ENCODE results near the gene DHX9.

The DHX9 gene

DNA sequence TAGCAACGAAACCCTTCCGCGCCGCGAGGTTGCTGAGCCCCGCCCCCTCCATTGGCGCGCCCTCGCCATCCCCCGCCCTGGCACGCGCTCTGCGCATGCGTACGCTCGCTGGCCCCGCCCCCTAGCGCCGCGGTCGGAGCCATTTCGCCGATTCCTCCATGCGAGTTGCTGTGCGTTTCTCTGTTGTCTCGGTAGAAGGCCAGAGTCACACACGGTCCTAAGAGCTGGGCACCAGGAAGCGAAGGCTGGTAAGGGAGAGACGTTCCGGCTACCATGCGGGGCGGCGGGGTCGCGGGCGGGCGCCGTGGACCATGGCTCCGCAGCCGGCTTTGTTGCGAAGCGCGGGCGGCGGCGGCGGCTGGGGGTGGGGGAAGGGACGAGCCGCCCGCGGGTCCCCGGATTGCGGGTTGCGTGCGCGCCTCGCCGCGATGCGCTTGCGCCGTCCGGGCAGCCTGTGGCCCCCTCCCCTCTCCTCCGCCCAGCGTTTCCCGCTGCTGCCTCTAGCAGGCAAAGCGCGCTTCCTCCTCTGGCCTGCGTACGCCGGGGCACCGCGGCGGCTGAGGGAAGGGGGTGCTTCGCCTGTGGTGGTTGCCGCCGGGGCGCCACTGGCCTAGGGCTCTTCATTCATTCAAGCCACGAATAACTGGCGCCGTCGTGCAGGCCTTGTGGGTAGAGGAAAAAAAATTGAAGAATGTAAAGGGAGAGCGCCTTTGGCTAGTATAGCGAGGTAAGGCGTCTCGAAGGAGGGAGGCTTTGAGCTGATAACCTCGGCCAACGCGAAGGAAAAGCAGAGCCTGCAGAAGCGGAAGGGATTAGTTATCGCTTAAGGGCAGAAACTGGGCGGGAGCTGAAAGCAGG, at the start of gene DHX9:
Gene DHX9, plus strand, starts transcription at position 139 of the 858 bp plus-strand sequence. CDS start 3,220 bp downstream, outside the sequence.
- no peak for FAIRE-seq

DNA sequence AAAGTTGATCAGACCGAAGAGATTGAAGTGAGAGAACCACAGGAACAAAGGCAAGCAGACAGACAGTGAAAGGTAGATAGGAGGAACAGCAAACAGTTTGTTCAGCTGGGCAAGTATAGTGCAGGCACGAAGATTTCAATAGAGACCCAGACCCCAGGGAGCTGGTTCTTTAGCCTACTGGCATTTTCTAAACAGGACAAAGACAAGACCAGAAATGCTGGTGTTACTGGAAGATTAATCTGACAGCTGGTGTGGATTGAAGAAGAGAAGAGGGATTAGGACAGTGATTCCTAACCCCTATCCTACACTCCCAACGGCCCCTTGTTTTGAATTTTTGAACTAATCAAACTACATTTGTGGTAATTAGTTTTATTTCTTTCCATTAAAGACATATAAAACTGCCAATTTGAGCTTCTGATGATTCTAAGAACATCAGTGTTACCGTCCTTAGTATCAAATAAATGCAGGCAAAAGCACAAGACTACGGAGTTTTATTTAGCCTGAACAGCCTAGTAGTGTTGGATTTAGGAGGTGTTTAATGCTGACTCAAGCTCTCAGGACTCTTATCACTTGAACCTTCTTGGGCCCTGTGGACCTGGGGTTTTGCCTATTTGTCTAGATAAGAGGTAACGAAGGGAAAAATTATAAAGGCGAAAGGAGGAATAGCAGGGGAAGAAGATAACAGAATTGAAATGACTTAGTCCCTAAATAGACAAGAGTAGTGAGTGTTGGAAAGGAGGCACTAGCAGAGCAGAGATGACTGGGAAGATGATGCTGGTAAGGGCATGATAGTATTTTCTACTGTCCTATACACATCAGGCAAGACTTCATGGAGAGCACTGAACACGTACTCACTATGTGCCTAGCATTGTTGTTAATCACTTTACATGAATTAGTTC, 47.6 kb upstream of the DHX9 start:
- no peak for FAIRE-seq

DNA sequence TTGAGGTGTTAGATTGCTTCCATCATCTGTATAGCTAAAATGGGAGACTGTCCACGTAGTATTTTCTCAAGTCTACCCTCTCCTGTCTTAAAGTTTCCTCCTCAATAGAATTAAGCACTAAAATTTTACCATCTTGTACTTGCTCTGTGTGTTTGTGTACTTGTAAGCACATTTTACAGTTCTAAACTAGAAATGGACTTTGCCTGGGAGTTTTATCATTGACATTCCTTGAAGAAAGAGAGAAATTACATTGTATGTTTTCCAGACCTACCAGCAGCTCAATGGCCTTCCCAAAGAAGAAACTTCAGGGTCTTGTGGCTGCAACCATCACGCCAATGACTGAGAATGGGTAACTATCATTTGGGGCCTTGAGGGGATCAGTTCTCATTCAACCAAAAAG, 45.1 kb upstream of the DHX9 start:
- FAIRE-seq, result no peak

DNA sequence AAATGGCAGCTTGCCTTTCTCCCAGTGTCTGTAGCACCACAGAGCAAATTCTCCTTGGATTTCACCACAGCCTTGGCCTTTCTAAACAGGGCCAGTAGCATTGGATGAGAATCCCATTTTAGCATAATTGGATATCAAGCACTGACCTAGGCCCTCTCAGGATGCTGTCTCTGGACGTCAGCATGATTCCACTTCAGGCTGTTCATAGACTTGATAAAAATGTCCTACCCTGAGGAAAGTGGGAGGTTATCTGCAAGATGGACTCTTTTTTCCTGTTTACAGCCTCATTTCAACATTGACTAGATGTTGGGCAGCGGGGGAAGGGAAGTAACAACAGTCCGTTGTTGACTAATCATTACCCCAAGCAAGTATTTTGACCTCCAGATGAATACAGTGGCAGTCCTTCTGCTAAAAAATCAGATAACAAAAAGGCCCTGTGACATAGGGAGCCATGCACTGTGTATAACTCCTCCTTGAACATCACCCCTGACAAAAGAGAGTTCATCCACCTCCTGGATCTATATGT, 44.4 kb upstream of the DHX9 start:
- FAIRE-seq, result no peak

DNA sequence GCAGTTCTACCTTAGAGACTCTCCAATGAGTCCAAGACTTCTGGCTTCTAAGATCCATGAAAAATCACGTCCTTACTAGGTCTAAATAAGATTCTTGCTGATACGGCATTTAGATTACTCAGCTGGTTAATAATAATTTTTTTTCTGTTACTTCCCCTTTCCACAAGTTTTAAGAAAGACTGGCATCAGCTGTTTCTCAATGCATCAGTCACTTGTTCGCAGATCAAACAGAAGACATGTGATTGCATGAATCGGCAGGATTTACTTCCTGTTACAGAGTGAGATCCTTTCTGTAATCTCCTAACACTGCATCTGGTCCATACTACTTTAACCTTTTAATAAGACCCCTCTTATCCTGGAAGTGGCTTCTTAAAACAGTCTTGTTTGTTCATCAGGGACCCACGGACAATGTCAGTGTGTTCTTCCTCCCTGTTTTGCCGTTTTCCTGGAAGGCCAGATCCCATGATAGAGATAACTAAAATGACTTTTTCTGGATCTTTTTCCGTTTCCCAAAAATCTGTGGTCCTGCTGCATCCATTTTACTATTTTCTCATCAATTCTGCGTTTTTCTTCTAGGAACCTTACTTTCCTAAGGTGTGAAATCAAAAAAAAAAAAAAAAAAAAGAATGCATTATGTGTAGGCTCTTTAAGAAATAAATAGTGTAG, 43.5 kb upstream of the DHX9 start:
- FAIRE-seq, result no peak

DNA sequence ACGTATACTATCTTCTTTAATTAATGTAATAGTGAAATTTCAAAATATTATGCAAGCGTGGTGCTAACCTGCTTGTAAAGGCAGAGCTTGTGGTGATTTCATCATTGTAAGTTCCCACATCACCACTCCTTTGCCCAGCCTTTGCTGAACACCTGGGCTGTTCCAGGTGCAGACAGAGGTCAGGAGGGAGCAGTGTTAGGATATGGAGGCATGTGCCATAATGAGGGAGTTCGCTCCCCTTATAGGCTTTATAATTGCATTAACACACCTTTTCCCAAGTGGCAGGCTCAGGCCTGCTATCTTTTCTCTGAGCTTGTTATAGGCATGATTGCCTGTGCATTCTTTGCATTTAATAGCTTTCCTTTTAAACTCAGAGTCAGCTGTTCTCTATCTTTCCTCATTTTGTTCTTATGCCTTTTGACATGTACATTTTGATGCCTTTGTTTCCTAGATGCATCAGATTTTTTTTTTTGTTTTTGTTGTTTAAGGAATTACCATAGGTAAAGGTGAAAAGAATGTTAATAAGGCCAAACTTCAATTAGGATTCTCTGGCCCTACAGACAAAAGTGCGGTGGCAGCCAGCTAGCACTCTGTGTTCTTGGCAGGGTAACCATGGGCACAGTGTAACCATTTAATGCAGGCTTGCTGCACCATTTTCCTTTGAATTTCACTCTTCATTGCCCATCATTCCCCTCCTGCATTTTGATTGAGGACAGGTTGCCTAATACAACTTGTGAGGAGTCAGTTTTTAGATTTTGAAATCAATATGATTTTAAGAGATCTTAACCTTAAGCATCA, 36.9 kb upstream of the DHX9 start:
- no peak for FAIRE-seq

DNA sequence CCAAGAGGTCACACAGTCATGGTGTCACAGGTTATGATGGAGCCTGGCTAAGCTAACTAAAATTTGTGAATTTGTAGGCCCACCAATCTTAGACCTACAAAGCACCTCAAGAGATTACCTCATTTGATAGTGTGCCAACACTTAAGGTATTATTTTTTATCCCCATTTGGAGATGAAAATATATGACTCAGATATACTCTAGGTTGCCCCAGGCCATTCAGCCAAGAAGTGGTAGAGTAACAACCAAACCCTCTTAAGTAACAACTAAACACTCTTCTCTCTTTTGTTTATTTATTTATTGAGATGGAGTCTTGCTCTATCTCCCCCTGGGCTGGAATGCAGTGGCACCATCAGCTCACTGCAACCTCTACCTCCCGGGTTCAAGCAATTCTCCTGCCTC, 35.3 kb upstream of the DHX9 start:
- no peak for FAIRE-seq

DNA sequence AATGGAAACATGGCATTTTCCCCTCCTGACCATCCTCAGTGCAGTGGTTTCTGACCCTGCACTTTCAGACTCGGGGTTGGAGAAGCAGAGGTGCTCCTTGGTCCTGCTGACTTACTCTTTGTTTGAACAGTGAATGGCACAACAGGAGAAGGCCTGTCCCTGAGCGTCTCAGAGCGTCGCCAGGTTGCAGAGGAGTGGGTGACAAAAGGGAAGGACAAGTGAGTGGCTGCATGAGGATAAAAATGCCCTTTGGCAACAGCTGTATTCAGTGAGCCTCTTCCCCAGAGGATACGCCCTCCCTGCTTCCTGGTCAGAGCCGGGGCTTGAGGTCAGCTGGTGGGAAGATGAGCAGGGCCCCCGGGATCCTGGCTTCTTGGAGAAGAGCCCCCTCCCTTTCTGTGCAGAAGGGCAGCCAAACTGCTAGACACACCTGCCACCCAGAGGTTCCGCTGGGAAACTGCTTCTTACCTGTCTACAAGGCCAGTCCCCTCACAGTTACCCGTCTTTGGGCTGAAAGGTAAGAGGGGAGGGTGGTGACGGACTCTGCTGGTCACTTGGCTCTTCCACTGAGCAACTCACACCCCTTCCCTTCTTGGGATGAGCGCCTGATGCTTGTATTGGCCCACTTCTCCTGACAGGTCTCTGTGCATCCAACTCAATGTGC, 33.0 kb upstream of the DHX9 start:
- no peak for FAIRE-seq

DNA sequence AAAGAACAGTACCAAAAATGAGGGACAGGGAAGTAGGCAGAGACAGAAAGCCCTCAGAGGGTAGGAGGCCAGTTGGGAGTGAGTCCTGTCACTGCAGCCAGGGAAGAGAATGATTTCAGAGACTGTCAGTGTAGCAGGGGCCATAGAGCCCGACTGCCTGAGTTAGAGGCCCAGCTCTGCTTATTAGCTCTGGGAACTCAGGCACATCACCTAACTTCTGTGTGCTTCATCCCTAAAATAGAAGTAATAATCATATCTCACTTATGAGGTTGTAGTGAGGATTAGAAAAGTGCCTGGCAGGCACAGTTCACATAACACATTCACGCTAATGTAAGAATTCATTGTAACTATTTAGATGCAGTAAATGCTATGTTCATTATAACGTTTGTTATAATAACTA, 31.2 kb upstream of the DHX9 start:
- no peak for FAIRE-seq

DNA sequence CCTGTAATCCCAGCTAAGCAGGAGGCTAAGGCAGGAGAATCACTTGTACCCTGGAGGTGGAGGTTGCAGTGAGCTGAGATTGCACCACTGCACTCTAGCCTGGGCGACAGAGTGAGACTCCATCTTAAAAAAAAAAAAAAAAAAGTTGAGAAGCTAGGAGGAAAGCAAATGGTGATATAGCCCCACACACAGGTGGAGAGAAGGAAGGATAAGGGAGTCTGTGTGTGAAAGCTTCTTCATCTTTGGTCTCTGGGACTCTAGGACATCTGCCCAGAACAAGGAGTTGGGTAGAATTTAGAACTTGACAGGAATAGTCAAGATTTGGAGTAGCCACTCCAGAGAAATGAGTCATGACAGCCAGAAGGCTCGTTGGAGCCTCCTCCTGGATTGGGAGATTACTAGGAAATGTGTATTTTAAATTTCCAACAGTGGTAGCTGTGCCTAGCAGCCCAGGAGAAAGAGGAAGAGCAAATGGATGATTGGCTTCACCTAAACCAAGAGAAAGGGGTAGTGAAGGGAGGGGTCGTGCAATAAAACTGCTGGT, 29.7 kb upstream of the DHX9 start:
- FAIRE-seq, result no peak

DNA sequence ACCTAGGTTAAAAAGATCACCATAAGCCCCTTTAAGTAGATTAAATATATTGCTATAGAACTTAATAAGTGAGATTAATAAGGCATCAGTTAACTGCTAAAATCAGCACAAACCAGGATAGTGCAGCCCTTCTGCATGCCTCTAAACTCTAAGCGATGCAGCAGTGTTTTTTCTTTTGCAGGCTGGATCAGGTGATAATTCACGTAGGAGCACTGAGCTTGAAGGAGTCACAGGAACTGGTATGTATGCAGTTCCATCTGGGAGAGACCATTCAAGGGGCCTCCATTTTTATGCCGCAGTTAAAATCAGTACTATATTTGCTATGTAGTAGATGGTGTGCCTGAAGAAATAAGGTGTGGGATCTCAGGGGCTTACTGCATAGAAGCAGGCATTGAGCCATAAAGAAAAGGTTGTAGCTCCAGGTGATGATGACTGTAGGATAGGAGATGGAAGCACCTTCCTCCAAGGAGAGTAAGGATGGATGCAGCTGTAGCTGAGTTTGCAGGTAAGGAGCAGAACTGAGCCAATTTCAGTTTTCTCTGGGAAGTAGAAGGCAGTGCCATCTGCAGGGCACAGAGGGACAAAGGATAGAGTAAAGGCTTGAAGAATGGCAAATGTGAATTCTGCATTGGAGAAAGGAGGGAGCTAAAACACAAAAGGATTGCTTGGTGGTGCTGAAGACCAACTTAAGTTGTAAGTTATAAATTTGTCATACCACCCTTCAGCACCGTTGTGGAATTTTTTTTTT, 27.0 kb upstream of the DHX9 start:
- no peak for FAIRE-seq

DNA sequence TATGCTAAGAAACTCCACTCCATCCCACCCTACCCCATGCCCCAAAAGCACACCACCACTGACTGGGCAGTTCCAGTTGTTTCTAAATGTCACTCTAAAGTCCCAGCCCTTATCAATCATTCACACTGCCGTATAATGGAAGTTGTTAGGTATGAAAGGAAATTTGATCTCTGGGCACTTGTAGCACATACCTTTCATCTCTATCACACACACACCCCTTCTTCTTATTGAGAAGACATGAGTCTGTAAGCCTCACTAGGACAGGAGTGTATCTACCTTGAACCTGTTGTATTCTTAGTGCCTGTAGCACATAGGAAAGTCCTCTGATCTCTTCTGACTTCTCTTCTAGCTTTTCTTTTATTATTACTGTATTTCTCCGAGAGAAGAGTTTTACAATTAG, 22.3 kb upstream of the DHX9 start:
- FAIRE-seq, result no peak

DNA sequence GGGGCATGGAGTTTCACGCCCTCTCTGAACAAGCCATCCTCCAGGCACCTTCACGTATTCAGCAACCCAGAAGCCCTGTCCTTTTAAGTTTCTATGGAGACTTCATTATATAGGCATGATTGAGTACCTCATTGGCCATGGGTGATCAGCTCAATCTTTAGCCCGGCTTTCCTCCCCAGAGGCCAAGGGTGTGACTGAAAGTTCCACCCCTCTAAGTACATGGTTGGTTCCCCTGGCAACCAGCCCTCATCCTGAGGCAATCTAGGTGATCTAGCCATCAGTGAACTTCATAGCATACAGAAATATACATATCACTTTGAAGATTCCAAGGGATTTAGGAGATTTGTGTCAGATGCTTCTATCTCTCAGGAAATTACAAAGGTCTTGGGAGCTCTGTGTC, 21.3 kb upstream of the DHX9 start:
- FAIRE-seq, result no peak

DNA sequence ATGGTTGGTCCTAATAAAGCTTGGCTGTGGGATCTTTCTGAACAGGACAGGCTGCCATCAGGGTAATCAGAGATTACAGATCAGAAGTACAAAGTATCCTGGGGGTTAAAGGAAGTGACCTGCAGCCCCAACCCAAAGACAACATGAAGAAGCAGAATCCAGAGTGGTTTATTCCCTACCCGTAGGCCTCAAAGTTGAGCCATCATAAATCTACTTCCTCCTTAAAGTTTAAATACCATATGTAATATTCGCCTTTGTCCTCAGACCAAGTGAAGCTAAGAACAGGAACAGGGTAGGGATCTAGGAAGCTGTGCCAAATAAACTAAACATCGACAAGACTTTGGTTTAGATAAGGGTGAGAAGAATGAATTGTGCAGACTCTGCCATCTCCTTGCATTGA, 15.9 kb upstream of the DHX9 start:
- no peak for FAIRE-seq

DNA sequence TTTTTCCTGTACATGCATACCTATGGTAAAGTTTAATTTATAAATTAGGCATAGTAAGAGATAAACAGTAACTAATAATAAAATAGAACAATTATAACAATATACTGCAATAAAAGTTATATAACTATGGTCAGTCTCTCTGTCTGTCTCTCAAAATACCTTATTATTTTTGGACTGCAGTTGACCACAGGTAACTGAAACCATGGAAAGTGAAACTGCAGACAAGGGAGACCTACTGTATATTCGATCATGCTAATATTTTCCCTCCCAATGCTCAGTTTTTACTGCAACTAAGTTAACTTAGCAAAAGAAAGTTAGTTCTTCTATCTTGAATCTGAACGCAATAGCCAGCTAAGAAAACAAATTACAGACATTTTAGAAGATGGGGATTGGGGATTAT, 12.3 kb upstream of the DHX9 start:
- no peak for FAIRE-seq

DNA sequence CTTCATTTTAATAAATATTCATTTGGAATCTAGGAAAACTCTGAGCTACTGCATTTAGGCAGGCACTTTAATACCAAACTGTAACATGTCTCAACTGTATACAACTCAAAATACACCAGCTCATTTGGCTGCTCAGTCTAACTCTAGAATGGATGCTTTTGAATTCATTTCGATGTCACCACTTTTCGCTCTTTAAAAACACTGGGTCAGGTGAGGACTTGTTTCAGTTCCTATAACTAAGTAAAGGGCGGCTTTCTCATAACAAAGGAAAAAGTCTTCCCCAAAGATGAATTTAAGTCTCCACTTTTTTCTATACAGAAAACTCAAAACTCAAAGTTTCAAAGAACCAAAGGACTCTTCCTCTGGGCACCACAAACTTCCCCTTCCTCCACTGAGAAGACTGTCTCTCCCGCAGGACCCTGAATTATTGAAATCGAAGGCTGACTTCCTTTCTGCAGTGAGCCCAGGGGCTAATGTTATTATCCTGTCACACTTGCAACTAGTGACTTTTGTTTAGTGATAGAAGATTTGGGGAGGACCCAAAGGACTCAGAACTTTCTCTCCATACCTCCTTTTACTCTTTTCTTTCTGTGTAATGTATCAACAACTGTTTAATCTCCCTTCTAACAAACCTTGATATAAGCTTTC, 9.7 kb upstream of the DHX9 start:
- no peak for FAIRE-seq

DNA sequence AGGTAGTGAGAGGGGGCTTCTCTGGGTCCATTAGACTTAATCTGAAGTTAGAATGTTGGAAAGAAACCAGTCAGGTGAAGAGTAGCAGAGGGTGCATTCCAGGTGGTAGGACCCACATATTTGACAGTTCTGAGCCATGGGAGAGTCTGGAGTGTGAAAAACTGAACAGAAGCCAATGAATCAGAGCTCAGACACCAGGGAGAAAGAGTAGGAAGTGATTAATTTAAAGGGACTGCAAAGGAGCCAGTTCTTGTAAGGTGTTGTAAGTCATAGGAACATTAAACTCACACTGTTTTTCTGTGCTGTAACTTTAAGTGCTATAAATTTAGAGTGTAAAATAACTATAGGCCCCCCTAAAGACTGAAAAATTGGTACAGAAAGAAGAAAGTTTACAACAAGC, 5.9 kb upstream of the DHX9 start:
- FAIRE-seq, result no peak

DNA sequence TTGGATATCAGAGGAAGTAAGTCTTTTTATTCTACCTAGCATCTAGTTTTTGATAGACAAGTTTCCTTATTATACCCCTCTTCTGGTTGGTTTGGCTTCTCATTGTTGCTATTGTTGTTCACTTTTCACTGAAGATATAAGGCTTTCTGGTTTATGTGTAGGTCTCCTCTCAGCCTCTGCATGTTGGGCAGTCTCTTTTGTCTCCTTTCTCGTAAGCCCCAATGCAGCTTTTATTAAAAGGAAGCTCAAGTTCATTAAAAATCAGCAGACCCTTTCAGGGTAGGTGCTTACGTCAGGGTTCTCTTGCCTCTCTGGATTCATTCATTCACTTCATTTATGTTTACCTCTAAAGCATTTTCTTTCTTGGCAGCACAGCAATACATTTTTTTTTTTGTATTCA, 4.8 kb upstream of the DHX9 start:
- no peak for FAIRE-seq

DNA sequence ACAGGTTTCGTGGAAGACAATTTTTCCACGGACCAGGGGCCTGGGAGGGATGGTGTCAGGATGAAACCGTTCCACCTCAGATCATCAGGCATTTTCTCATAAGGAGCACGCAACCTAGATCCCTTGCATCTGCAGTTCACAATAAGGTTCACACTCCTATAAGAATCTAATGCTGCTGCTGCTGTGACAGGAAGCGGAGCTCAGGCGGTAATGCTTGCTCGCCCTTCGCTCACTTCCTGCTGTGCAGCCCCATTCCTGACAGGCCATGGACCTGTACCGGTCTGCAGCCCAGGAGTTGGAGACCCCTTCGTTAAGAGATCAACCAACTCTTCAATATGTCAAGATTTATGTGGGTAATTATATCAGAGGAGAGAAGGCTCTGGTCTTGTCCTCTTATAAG, 3.3 kb upstream of the DHX9 start:
- no peak for FAIRE-seq

DNA sequence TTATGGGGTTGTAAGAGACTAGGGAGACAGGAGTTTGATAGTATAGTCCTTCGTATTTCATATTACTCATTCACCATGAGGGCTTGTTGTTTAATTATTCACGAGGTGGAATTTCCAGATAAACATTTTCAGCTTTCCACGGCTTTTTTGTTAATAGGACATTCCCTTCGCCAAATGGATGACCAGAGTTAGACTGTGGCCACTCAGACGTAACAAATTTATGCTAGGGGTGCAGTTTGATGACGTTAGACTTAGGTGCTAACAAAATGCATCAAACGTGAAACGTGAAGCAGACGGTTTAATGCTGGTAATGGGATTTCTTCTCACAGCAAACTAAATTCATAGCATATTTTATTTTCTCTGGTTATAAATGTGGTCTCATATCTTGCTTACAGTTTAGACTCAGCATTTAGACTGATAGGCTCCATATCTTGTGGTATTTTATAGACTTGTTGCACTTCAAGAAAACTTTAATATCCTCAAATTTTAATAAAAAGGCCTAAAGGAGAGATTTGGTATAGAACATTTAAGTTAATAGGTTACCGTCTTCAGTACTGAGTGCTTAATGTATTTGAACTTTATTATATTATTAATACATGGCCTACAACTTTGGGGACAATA, 2.3 kb downstream of the DHX9 start:
- no peak for FAIRE-seq

Data from endometrium (tissue), 2 donors.